Mesothelial cell of epicardium (in vitro differentiated cells): ENCODE measurements around the gene FXYD1. TPM values are rescaled to one million over a fixed set of nuclear protein-coding genes. Genes with fewer than 3 reads are reported as not detected.
"Not testable (repeated sequence)": the region's sequence is repeated elsewhere in the genome, so short reads cannot be mapped to it uniquely, and the experiment has no call there.

Source experiments
- DNase-seq, 2 experiments: peaks; one replicate each; pipeline ENCODE4 v3.0.0; 2021; ENCODE audit warnings: low spot score in 2 of 2; ENCODE audit not compliant: unreplicated experiment in 2 of 2
- H3K27ac Mint-ChIP-seq: 2 replicates; pipeline ENCODE4 v1.8.0; 2021; ENCODE audit warnings: mixed read lengths
- H3K27me3 Mint-ChIP-seq: 2 replicates; pipeline ENCODE4 v1.8.0; 2021; ENCODE audit warnings: low read depth, mixed read lengths
- H3K36me3 Mint-ChIP-seq: 2 replicates; pipeline ENCODE4 v1.8.0; 2021; ENCODE audit warnings: mixed read lengths
- H3K4me1 Mint-ChIP-seq: 2 replicates; pipeline ENCODE4 v1.8.0; 2021; ENCODE audit warnings: mixed read lengths
- H3K4me3 Mint-ChIP-seq: 2 replicates; pipeline ENCODE4 v1.8.0; 2021; ENCODE audit warnings: mild to moderate bottlenecking, moderate library complexity, mixed read lengths
- H3K9me3 Mint-ChIP-seq: 2 replicates; pipeline ENCODE4 v1.8.0; 2021; ENCODE audit warnings: mixed read lengths
- CTCF ChIP-seq: fragments of 200-600 bp; sonication (generic); IDR thresholded peaks from one replicate; pipeline ENCODE4 v1.5.0; 2021; ENCODE audit warnings: antibody characterized with exemption; ENCODE audit not compliant: unreplicated experiment
- total RNA-seq: library from RNA; stranded (reverse); gene quantifications from 3 replicates; pipeline ENCODE4 v1.2.1, GENCODE V29; 2021

FXYD1 gene
- total RNA-seq, 1 donor from 2014 or later = 3.6 TPM

GRCh38 chr19:35128398-35129057 is 10.1 kb upstream of the FXYD1 start:
- H3K9me3 Mint-ChIP-seq = no peaks in the 10 kb centered on the region
- H3K4me1 Mint-ChIP-seq = no peaks in the 10 kb centered on the region
- no peaks in the 10 kb centered on the region for H3K36me3 Mint-ChIP-seq
- no peak overlapping the region for H3K4me3 Mint-ChIP-seq
- no peak for DNase-seq
- no peak for TF ChIP-seq CTCF
- H3K27me3 Mint-ChIP-seq = no peaks in the 10 kb centered on the region
- no peak overlapping the region for H3K27ac Mint-ChIP-seq

GRCh38 chr19:35129724-35130274 is 8.8 kb upstream of the FXYD1 start:
- not testable (repeated sequence) for H3K36me3 Mint-ChIP-seq, H3K4me3 Mint-ChIP-seq, H3K27ac Mint-ChIP-seq

GRCh38 chr19:35130761-35131720 is 7.6 kb upstream of the FXYD1 start:
- Mint-ChIP-seq H3K36me3 (no peaks in the 10 kb centered on the region), H3K27me3 (peaks cover 3% of the 10 kb centered on the region), H3K9me3 (no peaks in the 10 kb centered on the region), H3K4me3 (no peak overlapping the region), H3K4me1 (peaks cover 3% of the 10 kb centered on the region), H3K27ac (no peak overlapping the region)
- no peak for DNase-seq
- TF ChIP-seq CTCF = no peak

More at GRCh38 chr19:35129724-35130274, 8.8 kb upstream of the FXYD1 start:
- H3K9me3 Mint-ChIP-seq, H3K27me3 Mint-ChIP-seq, H3K4me1 Mint-ChIP-seq, DNase-seq: not testable (repeated sequence)

GRCh38 chr19:35132254-35132653 is 6.4 kb upstream of the FXYD1 start:
- H3K27ac Mint-ChIP-seq = no peak overlapping the region
- no peak for TF ChIP-seq CTCF

GRCh38 chr19:35133826-35134225 is 4.8 kb upstream of the FXYD1 start:
- Mint-ChIP-seq H3K4me1 (peaks cover 13% of the 10 kb centered on the region), H3K27ac (no peak overlapping the region), H3K27me3 (peaks cover 10% of the 10 kb centered on the region), H3K9me3 (no peaks in the 10 kb centered on the region), H3K36me3 (no peaks in the 10 kb centered on the region), H3K4me3 (no peak overlapping the region)
- DNase-seq = no peak
- TF ChIP-seq CTCF = no peak

More at GRCh38 chr19:35132254-35132653, 6.4 kb upstream of the FXYD1 start:
- Mint-ChIP-seq H3K36me3 (no peaks in the 10 kb centered on the region), H3K9me3 (no peaks in the 10 kb centered on the region), H3K4me3 (no peak overlapping the region), H3K27me3 (peaks cover 4% of the 10 kb centered on the region), H3K4me1 (peaks cover 6% of the 10 kb centered on the region)
- DNase-seq = no peak
